HepG2 (cell line): ENCODE results near the gene ATP8B2. TPM values are rescaled to one million over a fixed set of nuclear protein-coding genes. Genes with fewer than 3 reads are reported as not detected.

Experiments
- CREBL2 ChIP-seq: sonication (generic); formaldehyde crosslinking; IDR thresholded peaks from 2 replicates; pipeline ENCODE4 v1.8.1; 2023; ENCODE audit warnings: missing genetic modification reagents, mild to moderate bottlenecking, borderline replicate concordance
- DPF2 ChIP-seq: sonication (generic); formaldehyde crosslinking; IDR thresholded peaks from 2 replicates; pipeline ENCODE4 v1.4.0; 2020; ENCODE audit warnings: mild to moderate bottlenecking, low read depth, missing genetic modification reagents, borderline replicate concordance
- HNF1B ChIP-seq: sonication (generic); formaldehyde crosslinking; IDR thresholded peaks from 2 replicates; pipeline ENCODE4 v1.5.1; 2020; ENCODE audit warnings: mild to moderate bottlenecking, moderate library complexity, missing genetic modification reagents
- IKZF4 ChIP-seq: sonication (generic); formaldehyde crosslinking; IDR thresholded peaks from 2 replicates; pipeline ENCODE4 v1.5.1; 2020; ENCODE audit warnings: borderline replicate concordance, mild to moderate bottlenecking, low read depth, missing genetic modification reagents; ENCODE audit errors: not compliant biosample characterization
- KDM1A ChIP-seq: IDR thresholded peaks from 2 replicates; pipeline ENCODE4 v1.6.1; 2016; ENCODE audit warnings: missing compliant biosample characterization
- MAZ ChIP-seq, 2 experiments: sonication (generic) in 1 of 2; formaldehyde crosslinking in 1 of 2; IDR thresholded peaks; 2 replicates each; pipeline versions ENCODE4 v1.5.0 to v1.6.1; 2012 to 2020; ENCODE audit warnings: low read depth in 2 of 2, mild to moderate bottlenecking in 2 of 2, borderline replicate concordance in 1 of 2, improper control_type of control experiment in 1 of 2, low read length in 1 of 2, missing genetic modification reagents in 1 of 2, moderate library complexity in 1 of 2
- POGK ChIP-seq: sonication (generic); formaldehyde crosslinking; conservative IDR thresholded peaks from 2 replicates; pipeline ENCODE4 v1.8.0; 2022; ENCODE audit warnings: mild to moderate bottlenecking, moderate library complexity, missing genetic modification reagents
- RERE ChIP-seq: IDR thresholded peaks from 2 replicates; pipeline ENCODE4 v1.6.1; 2016; ENCODE audit warnings: low read depth, missing genetic modification reagents, missing compliant biosample characterization
- SALL2 ChIP-seq: sonication (generic); formaldehyde crosslinking; IDR thresholded peaks from 2 replicates; pipeline ENCODE4 v1.8.1; 2023; ENCODE audit warnings: mild to moderate bottlenecking, missing genetic modification reagents, inconsistent platforms
- SP2 ChIP-seq: sonication (generic); formaldehyde crosslinking; IDR thresholded peaks from 2 replicates; pipeline ENCODE4 v1.5.1; 2020; ENCODE audit warnings: mild to moderate bottlenecking, missing genetic modification reagents
- TGIF2 ChIP-seq: IDR thresholded peaks from 2 replicates; pipeline ENCODE4 v1.6.1; 2016; ENCODE audit warnings: control low read depth, missing compliant biosample characterization
- ZNF263 ChIP-seq: sonication (generic); formaldehyde crosslinking; IDR thresholded peaks from 2 replicates; pipeline ENCODE4 v1.4.0; 2020; ENCODE audit warnings: missing genetic modification reagents
- ZNF749 ChIP-seq: sonication (generic); formaldehyde crosslinking; IDR thresholded peaks from 2 replicates; pipeline ENCODE4 v1.8.0; 2022; ENCODE audit warnings: mild to moderate bottlenecking, missing genetic modification reagents, moderate library complexity, borderline replicate concordance
- polyA plus RNA-seq, 8 experiments: library from polyadenylated mRNA; depleted of rRNA in 3 of 8; stranded (reverse) in 7 of 8; unstranded in 1 of 8; fragments of >200 nt; fragmentation: Illumina TruSeq in 4 of 8; extraction: Trizol in 4 of 8; gene quantifications; 2 replicates each; pipeline versions ENCODE4 v1.2.1 to v1.2.3, GENCODE V29; 2011 to 2016; ENCODE audit warnings: low read depth in 4 of 8, missing spikeins in 1 of 8, mixed read lengths in 1 of 8; ENCODE audit not compliant: insufficient read depth in 1 of 8
- total RNA-seq, 5 experiments: library from RNA; depleted of rRNA; stranded (reverse); fragments of >200 nt; fragmentation: Illumina TruSeq; extraction: Trizol; gene quantifications; 2 replicates each; pipeline ENCODE4 v1.2.3, GENCODE V29; 2016; ENCODE audit warnings: low read depth in 1 of 5
- TF ChIP-seq, protein P1 (sequence below), 2 experiments: sonication (generic) in 1 of 2; formaldehyde crosslinking in 1 of 2; IDR thresholded peaks; 2 replicates each; pipeline versions ENCODE4 v1.4.0 to v1.6.1; 2016 to 2020; ENCODE audit warnings: borderline replicate concordance in 1 of 2, low read depth in 1 of 2, mild to moderate bottlenecking in 1 of 2, missing genetic modification reagents in 1 of 2

ATP8B2 gene
- total and polyA plus RNA-seq, 2 of the 13 experiments (the other 11 are each of a cell fraction or from before 2014, with no cell fraction given) = 20.4 to 39.3 TPM

DNA sequence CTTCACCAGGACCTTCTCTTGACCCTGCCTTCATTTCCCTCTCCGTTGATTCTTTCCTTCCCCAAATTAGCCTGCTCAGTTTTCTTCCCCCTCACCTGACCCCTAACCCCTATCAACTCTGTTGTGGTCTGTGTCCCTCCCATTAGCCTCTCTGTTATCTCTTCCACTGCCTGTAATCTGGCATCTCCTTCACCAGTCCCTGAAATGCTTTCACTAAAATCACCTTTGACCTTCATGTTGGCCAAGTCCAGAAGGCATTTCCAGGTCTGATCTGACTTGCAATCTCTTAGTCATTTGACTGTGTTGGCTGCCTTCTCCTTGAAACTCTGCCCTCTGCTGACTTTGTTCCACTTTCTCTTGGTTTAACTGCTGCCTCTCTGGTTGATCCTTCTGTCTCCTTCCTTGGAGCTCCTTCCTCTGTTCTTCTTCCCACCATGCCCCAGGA, 28.2 kb downstream of the ATP8B2 start (continued):
- TF ChIP-seq RERE (CRISPR knock-in tag) (no peak), TGIF2 (CRISPR knock-in tag) (no peak), CREBL2 (CRISPR knock-in tag) (no peak), ZNF263 (CRISPR knock-in tag) (no peak), MAZ (IDR thresholded peaks at IDR 0.05; ENCODE audit: borderline replicate concordance, low read depth, low read length) (no peak), MAZ (CRISPR knock-in tag; IDR thresholded peaks at IDR 0.05; ENCODE audit: low read depth) (no peak), SALL2 (CRISPR knock-in tag) (no peak), IKZF4 (CRISPR knock-in tag) (no peak), KDM1A (CRISPR knock-in tag) (no peak), SP2 (no peak), ZNF749 (CRISPR knock-in tag) (peak; percentile 31; the same call in 1 of the 2 replicates), HNF1B (CRISPR knock-in tag) (0 out of 2 replicates have a peak, but pooled peaks have one; percentile 35), POGK (0 out of 2 replicates have a peak, but pooled peaks have one; percentile 8), DPF2 (no peak)
- TF ChIP-seq, protein P1, sequence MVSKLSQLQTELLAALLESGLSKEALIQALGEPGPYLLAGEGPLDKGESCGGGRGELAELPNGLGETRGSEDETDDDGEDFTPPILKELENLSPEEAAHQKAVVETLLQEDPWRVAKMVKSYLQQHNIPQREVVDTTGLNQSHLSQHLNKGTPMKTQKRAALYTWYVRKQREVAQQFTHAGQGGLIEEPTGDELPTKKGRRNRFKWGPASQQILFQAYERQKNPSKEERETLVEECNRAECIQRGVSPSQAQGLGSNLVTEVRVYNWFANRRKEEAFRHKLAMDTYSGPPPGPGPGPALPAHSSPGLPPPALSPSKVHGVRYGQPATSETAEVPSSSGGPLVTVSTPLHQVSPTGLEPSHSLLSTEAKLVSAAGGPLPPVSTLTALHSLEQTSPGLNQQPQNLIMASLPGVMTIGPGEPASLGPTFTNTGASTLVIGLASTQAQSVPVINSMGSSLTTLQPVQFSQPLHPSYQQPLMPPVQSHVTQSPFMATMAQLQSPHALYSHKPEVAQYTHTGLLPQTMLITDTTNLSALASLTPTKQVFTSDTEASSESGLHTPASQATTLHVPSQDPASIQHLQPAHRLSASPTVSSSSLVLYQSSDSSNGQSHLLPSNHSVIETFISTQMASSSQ (IDR thresholded peaks at IDR 0.05; ENCODE audit: low read depth) = no peak
- TF ChIP-seq, protein P1 (CRISPR knock-in tag; IDR thresholded peaks at IDR 0.05; ENCODE audit: borderline replicate concordance) = no peak
